ENCODE data around the gene CMTM3. TPM values are rescaled to one million over a fixed set of nuclear protein-coding genes. Genes with fewer than 3 reads are reported as not detected.
"Not testable (repeated sequence)": the region's sequence is repeated elsewhere in the genome, so short reads cannot be mapped to it uniquely, and the experiment has no call there.

Gene CMTM3
- total RNA-seq, 2 donors from 2014 or later = 40.0 to 74.0 TPM

- Mint-ChIP-seq H3K27ac (no peak overlapping the region), H3K36me3 (no peaks in the 10 kb centered on the region), H3K9me3 (no peaks in the 10 kb centered on the region)
- no peak for DNase-seq (ENCODE audit: low spot score in 2 of 2)
- ATAC-seq = no peak
These were observed 56.7 kb downstream of the CMTM3 start for GRCh38 chr16:66661210-66661560.

GRCh38 chr16:66661671-66662346, 57.3 kb downstream of the CMTM3 start:
- H3K27ac Mint-ChIP-seq; H3K9me3 Mint-ChIP-seq; H3K36me3 Mint-ChIP-seq; ATAC-seq; DNase-seq (ENCODE audit: low spot score in 2 of 2): not testable (repeated sequence)

GRCh38 chr16:66662445-66663194, 58.1 kb downstream of the CMTM3 start:
- Mint-ChIP-seq H3K9me3 (no peaks in the 10 kb centered on the region), H3K27ac (no peak overlapping the region), H3K36me3 (no peaks in the 10 kb centered on the region)
- DNase-seq (ENCODE audit: low spot score in 2 of 2) (no peak), ATAC-seq (no peak)

Other genes starting within 250 kb of the CMTM3 start
- not detected for gene CDH5, start 238.0 kb upstream of the CMTM3 start, total RNA-seq
- gene BEAN1, start 177.4 kb upstream of the CMTM3 start, total RNA-seq = not detected
- gene TK2, start 54.6 kb upstream of the CMTM3 start, total RNA-seq = 1 to 10 TPM; 2.7 to 9.1 TPM
- gene CKLF, start 52.1 kb upstream of the CMTM3 start, total RNA-seq = 100 to 1,000 TPM; 117 to 136 TPM
- 10 to 100 TPM; 13.0 to 13.1 TPM for gene CMTM1, start 38.3 kb upstream of the CMTM3 start, total RNA-seq
- 1 to 10 TPM in 1 of 2 donors, under 1 TPM in 1; 0.87 to 1.1 TPM for gene CMTM2, start 25.2 kb upstream of the CMTM3 start, total RNA-seq
- gene CMTM4, start 92.0 kb downstream of the CMTM3 start, total RNA-seq = 1 to 10 TPM; 2.4 to 3.3 TPM
- gene DYNC1LI2, start 146.9 kb downstream of the CMTM3 start, total RNA-seq = 10 to 100 TPM; 51.6 to 61.4 TPM
- not detected for gene TERB1, start 196.9 kb downstream of the CMTM3 start, total RNA-seq
- 100 to 1,000 TPM in 1 of 2 donors, 10 to 100 TPM in 1; 93.9 to 121 TPM for gene NAE1, start 226.3 kb downstream of the CMTM3 start, total RNA-seq
- not detected for gene CA7, start 239.7 kb downstream of the CMTM3 start, total RNA-seq

Measured in activated naive CD4-positive, alpha-beta T cell treated with anti-CD3 and anti-CD28 coated beads, Interleukin-2, amount 50 U/mL, for 72 hours (primary cell).